Natural killer cell (primary cell): ENCODE data around the gene SLC25A29. TPM values are rescaled to one million over a fixed set of nuclear protein-coding genes. Genes with fewer than 3 reads are reported as not detected.
"Not testable (repeated sequence)": the region's sequence is repeated elsewhere in the genome, so short reads cannot be mapped to it uniquely, and the experiment has no call there.

ENCODE experiments used
- ATAC-seq, 3 donors: fragments of 150-1000 bp in 2 of 3; fragments of 200-7000 bp in 1 of 3; cut with Tn5 transposase; 1 replicate in 1 of 3; 2 replicates in 2 of 3; pipeline ENCODE4 v1.10.0; 2021; ENCODE audit warnings: mild to moderate bottlenecking in 2 of 3, moderate library complexity in 2 of 3
- DNase-seq, 2 donors: peaks; one replicate each; pipeline versions ENCODE4 v3.0.0 to v3.0.0-alpha.2; 2013 to 2021; ENCODE audit warnings: mixed read lengths in 1 of 2
- H3K27ac ChIP-seq: one replicate; pipeline ENCODE4 v1.5.1; 2013; ENCODE audit warnings: mild to moderate bottlenecking, low read length
- H3K27me3 ChIP-seq: one replicate; pipeline ENCODE4 v1.6.1; 2013; ENCODE audit warnings: low read length; ENCODE audit not compliant: control insufficient read depth, insufficient read depth
- H3K36me3 ChIP-seq: one replicate; pipeline ENCODE4 v1.6.1; 2013; ENCODE audit warnings: low read length; ENCODE audit not compliant: control insufficient read depth, insufficient read depth
- H3K4me1 ChIP-seq: one replicate; pipeline ENCODE4 v1.6.1; 2013; ENCODE audit warnings: low read length; ENCODE audit not compliant: control insufficient read depth, insufficient read depth
- H3K4me3 ChIP-seq: one replicate; pipeline ENCODE4 v1.5.1; 2013; ENCODE audit warnings: low read length
- H3K9me3 ChIP-seq: one replicate; pipeline ENCODE4 v1.6.1; 2013; ENCODE audit warnings: low read length; ENCODE audit not compliant: control insufficient read depth, insufficient read depth
- H3K27ac Mint-ChIP-seq, 2 donors: one replicate each; pipeline ENCODE4 v1.8.0; 2022; ENCODE audit warnings: mild to moderate bottlenecking in 2 of 2, mixed read lengths in 2 of 2, moderate library complexity in 1 of 2
- H3K27me3 Mint-ChIP-seq, 2 donors: one replicate each; pipeline ENCODE4 v1.8.0; 2022; ENCODE audit warnings: low read depth in 2 of 2, mixed read lengths in 2 of 2
- H3K36me3 Mint-ChIP-seq: one replicate; pipeline ENCODE4 v1.8.0; 2022; ENCODE audit warnings: mixed read lengths
- H3K4me1 Mint-ChIP-seq, 2 donors: one replicate each; pipeline ENCODE4 v1.8.0; 2022; ENCODE audit warnings: mixed read lengths in 2 of 2
- H3K4me3 Mint-ChIP-seq: one replicate; pipeline ENCODE4 v1.8.0; 2022; ENCODE audit warnings: mild to moderate bottlenecking, moderate library complexity, mixed read lengths
- H3K9me3 Mint-ChIP-seq, 2 donors: one replicate each; pipeline ENCODE4 v1.8.0; 2022; ENCODE audit warnings: mixed read lengths in 2 of 2
- CTCF ChIP-seq: fragments of 200-600 bp; IDR thresholded peaks from one replicate; pipeline ENCODE4 v1.8.0; 2022; ENCODE audit warnings: antibody characterized with exemption
- WGBS: methylation state at CpG from one replicate; pipeline ENCODE4 v1.1.7; 2013; ENCODE audit warnings: missing lambda C conversion rate; ENCODE audit not compliant: insufficient coverage; 5-methylcytosine and 5-hydroxymethylcytosine counted together
- intact Hi-C: fragments of 100-400 bp; cut with micrococcal nuclease; formaldehyde crosslinking; loops from one replicate; pipeline ENCODE4 v1.14.2; 2022
- total RNA-seq, 4 donors: library from RNA; stranded (reverse); fragments of 120-200 nt in 1 of 4; gene quantifications; one replicate each; pipeline versions ENCODE4 v1.2.3 to v1.2.4, GENCODE V29; 2013 to 2022

SLC25A29 gene
- total RNA-seq, 3 donors from 2014 or later (not counting 1 experiment from before 2014, with no cell fraction given): 8.6 to 80.7 (median 69.3) TPM

GRCh38 chr14:100314724-100315123 is 8.5 kb upstream of the SLC25A29 start:
- TF ChIP-seq CTCF: no peak
- no peaks in the 10 kb centered on the region for H3K9me3 Mint-ChIP-seq
- H3K27ac ChIP-seq: no peak overlapping the region
- peaks cover 33% of the 10 kb centered on the region for H3K4me1 ChIP-seq
- H3K36me3 Mint-ChIP-seq: no peaks in the 10 kb centered on the region
- no peak overlapping the region for H3K4me3 Mint-ChIP-seq
- DNase-seq (no peak), ATAC-seq (no peak)
- no peak overlapping the region for H3K4me3 ChIP-seq
- H3K27ac Mint-ChIP-seq: no peak overlapping the region
- intact Hi-C loops: no loop called here
- H3K9me3 ChIP-seq: no peaks in the 10 kb centered on the region
- no peaks in the 10 kb centered on the region for H3K36me3 ChIP-seq
- H3K4me1 Mint-ChIP-seq: peaks cover 16 to 20% of the 10 kb centered on the region in 2 donors
- whole genome bisulfite sequencing: 98% methylated on average over 6 of the region's 6 CpGs
- H3K27me3 Mint-ChIP-seq: peaks cover 0 to 2% of the 10 kb centered on the region in 2 donors
- H3K27me3 ChIP-seq: no peaks in the 10 kb centered on the region

- H3K4me3 ChIP-seq: no peak overlapping the region
- intact Hi-C loops: no loop called here
- Mint-ChIP-seq H3K9me3 (no peaks in the 10 kb centered on the region), H3K4me3 (no peak overlapping the region), H3K27me3 (peaks cover 0 to 2% of the 10 kb centered on the region in 2 donors), H3K27ac (no peak overlapping the region), H3K36me3 (no peaks in the 10 kb centered on the region), H3K4me1 (peaks cover 16 to 20% of the 10 kb centered on the region in 2 donors)
- H3K9me3 ChIP-seq: no peaks in the 10 kb centered on the region
- H3K27ac ChIP-seq: no peak overlapping the region
- ATAC-seq (no peak), DNase-seq (no peak)
- H3K27me3 ChIP-seq: no peaks in the 10 kb centered on the region
- WGBS: 92% methylated on average over 26 of the region's 26 CpGs
- peaks cover 33% of the 10 kb centered on the region for H3K4me1 ChIP-seq
- no peaks in the 10 kb centered on the region for H3K36me3 ChIP-seq
- no peak for TF ChIP-seq CTCF
Measured at GRCh38 chr14:100313464-100314230, 7.4 kb upstream of the SLC25A29 start.

- 43% methylated on average over 10 of the region's 10 CpGs for WGBS
- intact Hi-C loops: no loop called here
- no peak for DNase-seq
Measured at GRCh38 chr14:100312877-100313400, 6.7 kb upstream of the SLC25A29 start.

GRCh38 chr14:100312110-100312876 is 6.0 kb upstream of the SLC25A29 start:
- H3K27ac ChIP-seq, H3K27me3 Mint-ChIP-seq, DNase-seq, H3K27me3 ChIP-seq, H3K36me3 ChIP-seq, H3K4me3 ChIP-seq, ATAC-seq, H3K9me3 Mint-ChIP-seq, intact Hi-C loops, H3K9me3 ChIP-seq, H3K36me3 Mint-ChIP-seq: not testable (repeated sequence)
- Mint-ChIP-seq H3K4me3 (peak overlapping the region; percentile 25), H3K4me1 (peaks cover 20% of the 10 kb centered on the region in 2 donors), H3K27ac (peak overlapping the region; percentile 53 to 68)
- H3K4me1 ChIP-seq: peaks cover 28% of the 10 kb centered on the region
- 26% methylated on average over 17 of the region's 18 CpGs for WGBS

More at GRCh38 chr14:100312877-100313400, 6.7 kb upstream of the SLC25A29 start:
- Mint-ChIP-seq H3K27ac (peak overlapping the region; percentile 53 to 68), H3K4me3 (peak overlapping the region; percentile 25), H3K36me3 (no peaks in the 10 kb centered on the region), H3K27me3 (peaks cover 0 to 2% of the 10 kb centered on the region in 2 donors), H3K4me1 (peaks cover 16 to 20% of the 10 kb centered on the region in 2 donors), H3K9me3 (no peaks in the 10 kb centered on the region)
- no peak overlapping the region for H3K27ac ChIP-seq
- TF ChIP-seq CTCF: no peak
- no peak overlapping the region for H3K4me3 ChIP-seq
- no peaks in the 10 kb centered on the region for H3K9me3 ChIP-seq
- H3K36me3 ChIP-seq: no peaks in the 10 kb centered on the region
- ATAC-seq: peak; percentile 39 to 72 (median 68)
- H3K27me3 ChIP-seq: no peaks in the 10 kb centered on the region
- peaks cover 28% of the 10 kb centered on the region for H3K4me1 ChIP-seq
